ENCODE results near the gene PPM1K.

GRCh38 chr4:88215351-88215750, 69.0 kb downstream of the PPM1K start:
- TF ChIP-seq, protein P1, sequence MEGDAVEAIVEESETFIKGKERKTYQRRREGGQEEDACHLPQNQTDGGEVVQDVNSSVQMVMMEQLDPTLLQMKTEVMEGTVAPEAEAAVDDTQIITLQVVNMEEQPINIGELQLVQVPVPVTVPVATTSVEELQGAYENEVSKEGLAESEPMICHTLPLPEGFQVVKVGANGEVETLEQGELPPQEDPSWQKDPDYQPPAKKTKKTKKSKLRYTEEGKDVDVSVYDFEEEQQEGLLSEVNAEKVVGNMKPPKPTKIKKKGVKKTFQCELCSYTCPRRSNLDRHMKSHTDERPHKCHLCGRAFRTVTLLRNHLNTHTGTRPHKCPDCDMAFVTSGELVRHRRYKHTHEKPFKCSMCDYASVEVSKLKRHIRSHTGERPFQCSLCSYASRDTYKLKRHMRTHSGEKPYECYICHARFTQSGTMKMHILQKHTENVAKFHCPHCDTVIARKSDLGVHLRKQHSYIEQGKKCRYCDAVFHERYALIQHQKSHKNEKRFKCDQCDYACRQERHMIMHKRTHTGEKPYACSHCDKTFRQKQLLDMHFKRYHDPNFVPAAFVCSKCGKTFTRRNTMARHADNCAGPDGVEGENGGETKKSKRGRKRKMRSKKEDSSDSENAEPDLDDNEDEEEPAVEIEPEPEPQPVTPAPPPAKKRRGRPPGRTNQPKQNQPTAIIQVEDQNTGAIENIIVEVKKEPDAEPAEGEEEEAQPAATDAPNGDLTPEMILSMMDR (conservative IDR thresholded peaks at IDR 0.05; ENCODE audit: low read depth, low read length) = no peak
- TF ChIP-seq EZH2phosphoT487 (IDR thresholded peaks at IDR 0.05; ENCODE audit: borderline replicate concordance, low read length) = no peak

Measured in PC-3 (cell line).